GM18508 (cell line): Measurements from ENCODE around the gene DMBX1.

ENCODE experiments used
- ATAC-seq: cut with Tn5 transposase; IDR thresholded peaks from one replicate; pipeline ENCODE4 v1.9.1; 2021; ENCODE audit warnings: moderate number of reproducible peaks; ENCODE audit not compliant: insufficient read depth, unreplicated experiment

Gene DMBX1

GRCh38 chr1:46522969-46523320, 33.3 kb downstream of the DMBX1 start:
- no peak for ATAC-seq

- ATAC-seq: no peak
Measured at GRCh38 chr1:46523496-46524353, 34.1 kb downstream of the DMBX1 start.

- no peak for ATAC-seq
Measured at GRCh38 chr1:46524843-46525242, 35.2 kb downstream of the DMBX1 start.

- no peak for ATAC-seq
Measured at GRCh38 chr1:46525253-46525983, 35.8 kb downstream of the DMBX1 start.

DNA sequence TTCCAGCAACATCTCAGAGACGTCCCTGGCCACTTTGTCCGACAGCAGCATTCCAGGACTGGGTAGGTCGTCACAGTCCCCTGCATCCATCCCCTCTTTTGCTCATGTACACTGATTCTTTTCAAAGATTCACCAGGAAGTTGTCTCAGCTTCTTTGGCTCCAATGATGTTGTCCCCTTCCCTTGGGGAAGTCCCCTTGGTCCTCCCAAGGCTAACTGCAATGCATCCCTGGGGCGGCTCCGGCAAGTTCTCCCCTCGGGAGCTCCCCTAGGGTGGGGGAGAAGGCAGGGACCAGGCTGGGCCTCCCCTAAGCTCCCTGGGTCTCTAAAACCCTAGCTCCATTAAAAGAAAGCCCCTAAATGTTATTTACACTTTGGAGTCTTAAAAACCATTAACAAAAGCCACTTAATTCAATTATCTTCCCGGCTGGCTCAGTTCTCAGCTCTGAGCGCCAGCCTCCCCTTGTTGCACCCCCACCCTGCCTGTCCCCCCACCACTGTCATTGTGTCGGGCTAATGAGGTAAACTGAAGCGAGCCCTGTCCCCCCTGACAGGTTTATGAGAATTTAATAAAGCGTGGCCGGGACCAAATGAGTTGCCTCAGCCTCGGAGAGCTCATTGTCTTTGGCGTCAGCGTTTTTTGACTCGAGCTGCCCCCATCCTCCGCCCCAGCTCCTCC, 36.5 kb downstream of the DMBX1 start:
- ATAC-seq: no peak

DNA sequence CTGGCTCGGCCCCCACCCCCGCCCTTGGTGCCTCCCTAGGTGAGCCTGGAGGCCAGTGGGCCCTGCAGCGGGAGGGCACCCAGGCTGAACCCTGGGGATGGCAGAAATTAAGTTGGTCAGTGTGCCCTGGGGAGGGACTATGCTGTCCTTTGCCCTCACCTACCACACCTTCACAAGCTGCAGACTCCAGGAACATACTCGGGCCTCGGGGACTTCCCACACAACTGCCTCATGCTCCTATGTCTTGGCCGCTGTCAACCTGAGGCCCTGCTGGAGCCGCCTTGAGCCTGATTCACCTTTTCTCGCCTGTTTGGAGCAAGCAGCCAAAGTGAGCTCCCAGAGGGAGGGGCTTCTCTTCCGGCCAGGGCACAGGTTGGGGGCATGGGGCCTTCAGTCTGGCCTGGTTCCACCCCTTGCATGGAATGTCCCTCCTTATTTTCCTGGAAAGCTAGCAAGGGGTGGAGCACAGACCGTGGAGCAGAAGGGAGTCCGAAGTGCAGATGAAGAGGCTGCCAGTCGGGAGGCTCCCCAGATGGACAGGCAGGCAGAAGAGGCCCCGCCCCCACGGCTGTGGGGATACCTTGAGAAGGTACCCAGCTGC, 37.2 kb downstream of the DMBX1 start:
- ATAC-seq: no peak

GRCh38 chr1:46527474-46528296, 38.0 kb downstream of the DMBX1 start:
- ATAC-seq: no peak

DNA sequence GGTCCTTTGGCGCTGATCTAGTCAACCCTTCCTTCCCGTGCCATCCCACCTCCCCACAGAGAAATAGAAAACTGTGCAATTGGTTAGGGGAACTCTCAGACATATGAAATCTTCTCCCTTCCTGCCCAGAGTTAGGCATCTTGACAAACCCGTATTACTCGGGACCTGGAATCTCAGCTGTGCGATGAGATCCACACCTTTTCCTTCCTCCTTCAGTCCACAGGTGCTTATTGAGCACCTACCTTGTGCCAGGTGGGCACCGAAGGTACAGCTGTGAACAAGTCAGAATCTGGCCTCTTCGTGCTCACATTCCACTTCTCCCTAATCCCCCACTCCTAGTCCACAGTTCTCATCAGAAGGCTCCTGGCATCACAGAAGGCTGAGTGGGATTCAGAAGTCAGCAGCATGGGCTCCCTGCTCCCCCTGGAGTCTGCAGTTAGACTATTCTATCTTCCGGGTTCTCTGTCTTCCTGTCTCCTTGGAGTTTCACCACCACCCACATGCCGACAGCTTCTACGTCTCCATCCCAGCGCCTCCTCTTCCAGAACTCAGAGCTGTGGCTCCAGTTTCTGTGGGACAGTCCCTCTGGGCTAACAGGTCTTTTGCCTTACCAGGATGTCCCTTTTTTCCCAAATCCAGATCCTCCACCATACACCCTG, 38.8 kb downstream of the DMBX1 start:
- no peak for ATAC-seq

DNA sequence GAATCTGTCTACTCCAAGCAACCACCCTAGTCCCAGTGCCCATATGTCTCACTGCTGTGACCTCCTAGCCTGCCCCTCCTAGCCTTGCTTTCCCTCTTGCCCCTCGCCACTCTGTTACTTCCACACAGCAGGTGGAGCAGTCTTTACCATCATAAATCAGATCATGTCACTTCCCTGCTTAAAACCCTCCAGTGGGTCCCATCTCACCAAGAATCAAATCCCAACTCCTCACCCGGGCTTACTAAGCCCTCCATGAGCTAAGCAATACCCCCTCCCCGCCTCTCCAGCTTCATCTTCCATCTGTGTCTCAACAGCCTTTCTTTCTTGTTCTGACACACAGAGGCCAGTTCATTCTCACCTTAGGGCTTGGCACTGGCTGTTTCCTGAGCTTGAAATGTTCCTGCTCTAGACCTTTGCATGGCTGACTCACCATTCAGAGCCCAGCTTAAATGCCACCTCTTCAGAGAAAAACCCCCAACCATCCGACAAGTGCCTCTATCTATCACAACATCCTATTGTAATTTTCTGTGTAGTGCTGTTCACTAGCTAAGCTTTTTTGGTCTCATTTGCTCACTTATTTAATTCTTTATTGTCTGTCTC, 39.5 kb downstream of the DMBX1 start:
- no peak for ATAC-seq

DNA sequence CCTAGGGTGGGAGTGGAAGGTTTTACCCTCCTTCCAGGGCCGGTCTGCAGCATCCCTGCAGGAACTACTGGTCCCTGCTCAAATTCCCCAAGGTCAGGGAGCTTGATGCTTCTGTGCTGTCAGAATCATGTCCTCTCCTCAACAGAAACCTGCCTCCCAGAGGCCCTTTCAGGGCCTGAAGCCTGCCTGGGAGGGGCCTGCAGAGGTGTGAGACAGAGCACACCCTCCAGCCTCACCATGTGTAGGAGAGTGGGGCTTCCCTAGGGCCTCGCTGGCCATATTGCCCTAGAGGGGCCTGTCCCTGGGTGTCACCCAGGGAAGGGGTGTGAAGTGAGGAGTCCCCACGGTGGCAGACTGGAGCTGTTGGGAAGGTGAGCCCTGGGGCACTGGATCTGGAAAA, 40.7 kb downstream of the DMBX1 start:
- no peak for ATAC-seq

GRCh38 chr1:46530791-46531409, 41.3 kb downstream of the DMBX1 start:
- no peak for ATAC-seq

GRCh38 chr1:46532095-46532494, 42.5 kb downstream of the DMBX1 start:
- no peak for ATAC-seq

- ATAC-seq: no peak
Measured at GRCh38 chr1:46532498-46533178, 43.0 kb downstream of the DMBX1 start.

DNA sequence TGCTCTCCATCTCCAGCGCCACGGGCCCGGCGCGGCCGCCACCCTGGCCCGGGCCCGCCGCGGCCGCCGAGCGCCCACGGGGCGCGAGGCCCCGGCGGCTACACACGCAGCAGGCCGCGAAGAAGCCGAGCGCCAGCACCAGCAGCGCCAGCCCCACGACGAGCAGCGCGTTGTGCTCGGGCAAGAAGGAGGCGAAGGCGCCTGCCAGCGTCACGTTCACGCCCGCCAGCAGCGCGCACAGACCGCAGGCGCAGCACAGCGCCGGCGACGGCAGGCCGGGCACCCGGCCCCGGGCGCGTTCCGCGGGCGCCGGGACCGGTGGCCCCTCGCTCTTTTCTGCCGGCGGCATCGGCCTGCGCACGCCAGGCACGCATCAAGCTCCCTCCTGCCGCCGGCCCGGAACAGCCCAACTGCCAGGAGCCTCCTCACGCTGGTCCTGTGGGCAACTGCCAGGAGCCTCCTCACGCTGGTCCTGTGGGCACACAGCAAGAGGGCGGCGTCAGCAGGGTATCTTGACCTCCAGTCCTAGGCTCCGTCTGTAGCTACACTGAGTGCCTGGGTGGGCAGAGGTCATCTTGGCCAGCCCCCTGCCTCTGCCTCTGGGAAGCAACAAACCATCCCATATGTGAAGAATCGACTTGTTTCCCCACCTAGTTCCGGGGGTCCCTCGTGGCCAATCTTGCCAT, 43.7 kb downstream of the DMBX1 start:
- no peak for ATAC-seq

- no peak for ATAC-seq
Measured at GRCh38 chr1:46535063-46535462, 45.4 kb downstream of the DMBX1 start.

DNA sequence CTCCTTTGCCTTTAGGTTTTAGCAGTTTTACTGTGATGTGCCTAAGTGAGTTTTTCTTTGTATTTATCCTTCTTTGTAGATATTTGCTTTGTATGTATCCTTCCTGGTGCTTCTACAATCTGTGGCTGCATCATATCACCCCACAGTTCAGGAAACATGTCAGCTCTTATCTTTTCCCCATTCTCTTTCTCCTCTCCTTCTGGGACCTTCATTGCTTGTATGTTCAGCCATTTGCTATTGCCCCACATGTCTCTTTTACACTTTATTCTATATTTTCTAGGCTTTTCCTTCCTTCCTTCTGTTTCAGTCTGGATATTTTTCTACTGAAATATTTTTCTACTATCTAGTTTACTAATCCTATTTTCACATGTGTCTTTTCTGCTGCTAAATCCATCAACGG, 46.9 kb downstream of the DMBX1 start:
- ATAC-seq: no peak

DNA sequence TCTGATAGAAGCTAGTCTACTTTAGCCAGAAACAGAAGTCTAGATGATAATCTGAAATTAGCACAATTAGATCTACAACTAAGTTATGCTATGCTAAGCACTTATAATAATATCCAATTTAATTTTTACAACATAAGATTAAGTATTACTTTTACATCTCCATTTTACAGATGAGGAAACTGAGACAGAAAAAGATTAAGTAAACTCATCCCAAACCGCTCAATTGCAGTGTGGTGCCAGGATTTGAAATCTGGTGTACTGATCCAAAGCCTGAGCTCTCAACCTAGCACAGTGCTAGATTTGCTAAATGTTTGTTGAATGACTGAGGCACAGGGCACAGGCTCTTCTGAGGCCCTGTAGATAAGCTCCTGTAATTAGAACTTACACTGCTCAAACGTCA, 48.0 kb downstream of the DMBX1 start:
- ATAC-seq: no peak

GRCh38 chr1:46538147-46538546, 48.5 kb downstream of the DMBX1 start:
- ATAC-seq: no peak
